Measurements from ENCODE around the gene LRRC8C.

DNA sequence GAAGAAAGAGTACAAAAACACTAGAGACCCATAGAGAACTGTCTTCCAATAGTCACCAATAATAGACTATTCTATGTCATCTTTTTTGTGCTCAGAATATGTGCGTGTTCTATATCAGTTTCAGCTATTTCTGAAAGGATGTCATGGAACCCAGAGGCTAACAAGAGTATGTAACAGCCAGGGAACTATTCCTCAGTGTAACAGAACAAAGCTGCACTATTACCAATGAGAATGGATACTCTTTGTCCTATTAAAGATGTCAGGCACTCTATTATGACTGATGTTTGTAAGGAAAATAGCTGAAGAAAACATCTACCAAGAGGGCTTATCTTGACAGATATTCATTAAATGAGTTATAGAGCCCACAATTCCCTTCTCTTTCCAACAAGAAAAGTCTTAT lies 8.6 kb upstream of the LRRC8C start:
- TF ChIP-seq SIN3A (IDR thresholded peaks at IDR 0.05; ENCODE audit: low read depth), result no peak
- TF ChIP-seq TCF7L2 (IDR thresholded peaks at IDR 0.05; ENCODE audit: borderline replicate concordance, extremely low read depth, insufficient read depth, insufficient read length), result no peak
- no peak for TF ChIP-seq POLR2A (IDR thresholded peaks at IDR 0.05; ENCODE audit: borderline replicate concordance, extremely low read depth, insufficient read depth, insufficient read length)
- no peak for TF ChIP-seq CTCF (IDR thresholded peaks at IDR 0.05 in 2 of 3, conservative IDR thresholded peaks at IDR 0.05 in 1 of 3; ENCODE audit: borderline replicate concordance in 1 of 3, insufficient read depth in 1 of 3, low read depth in 2 of 3, low read length in 2 of 3)
- no peak for TF ChIP-seq EZH2 (IDR thresholded peaks at IDR 0.05)
- TF ChIP-seq MAX (IDR thresholded peaks at IDR 0.05), result no peak
- TF ChIP-seq POLR2AphosphoS5 (IDR thresholded peaks at IDR 0.05; ENCODE audit: low read depth, low read length), result no peak
- TF ChIP-seq EGR1 (IDR thresholded peaks at IDR 0.05; ENCODE audit: low read depth), result no peak
- TF ChIP-seq EZH2phosphoT487 (IDR thresholded peaks at IDR 0.05; ENCODE audit: borderline replicate concordance), result no peak
- TF ChIP-seq ELF1 (IDR thresholded peaks at IDR 0.05; ENCODE audit: borderline replicate concordance, low read depth), result no peak
- TF ChIP-seq FOSL1 (IDR thresholded peaks at IDR 0.05; ENCODE audit: low read depth), result no peak
- no peak for TF ChIP-seq RAD21 (IDR thresholded peaks at IDR 0.05; ENCODE audit: low read depth)
- no peak for TF ChIP-seq ZFX (IDR thresholded peaks at IDR 0.05)

All from HCT116 (cell line).